Activated CD4-positive, CD25-positive, alpha-beta regulatory T cell treated with anti-CD3 and anti-CD28 coated beads, Interleukin-2, amount 50 U/mL, for 72 hours (primary cell): ENCODE results near the gene INA.

Source experiments
- DNase-seq: peaks from one replicate; pipeline ENCODE4 v3.0.0; 2021

The INA gene

GRCh38 chr10:103276251-103276895 lies 565 bp upstream of the INA start:
- DNase-seq, result no peak

GRCh38 chr10:103277713-103278536 lies 987 bp downstream of the INA start:
- DNase-seq, result no peak

GRCh38 chr10:103278537-103278823 lies 1.5 kb downstream of the INA start:
- no peak for DNase-seq

GRCh38 chr10:103278862-103279298 lies 1.9 kb downstream of the INA start:
- no peak for DNase-seq

GRCh38 chr10:103280031-103280430 lies 3.1 kb downstream of the INA start:
- DNase-seq, result no peak

GRCh38 chr10:103280506-103280905 lies 3.6 kb downstream of the INA start:
- no peak for DNase-seq

GRCh38 chr10:103281753-103282152 lies 4.8 kb downstream of the INA start:
- DNase-seq, result no peak

GRCh38 chr10:103282961-103283360 lies 6.0 kb downstream of the INA start:
- DNase-seq, result no peak

- DNase-seq, result no peak
Measured at GRCh38 chr10:103284170-103284569, 7.2 kb downstream of the INA start.

- DNase-seq, result no peak
Measured at GRCh38 chr10:103287992-103288391, 11.1 kb downstream of the INA start.

GRCh38 chr10:103291588-103291987 lies 14.7 kb downstream of the INA start:
- DNase-seq, result no peak

GRCh38 chr10:103295374-103296015 lies 18.6 kb downstream of the INA start:
- DNase-seq, result no peak

GRCh38 chr10:103307594-103307993 lies 30.7 kb downstream of the INA start:
- no peak for DNase-seq

GRCh38 chr10:103310197-103310596 lies 33.3 kb downstream of the INA start:
- no peak for DNase-seq

GRCh38 chr10:103316087-103316486 lies 39.1 kb downstream of the INA start:
- no peak for DNase-seq

GRCh38 chr10:103327906-103328305 lies 51.0 kb downstream of the INA start:
- no peak for DNase-seq

GRCh38 chr10:103333934-103334520 lies 57.1 kb downstream of the INA start:
- DNase-seq, result no peak

GRCh38 chr10:103334567-103334966 lies 57.6 kb downstream of the INA start:
- DNase-seq, result no peak

GRCh38 chr10:103336370-103336769 lies 59.4 kb downstream of the INA start:
- DNase-seq, result no peak
